ACC112 (cell line): ENCODE measurements around the gene TRPC6.
"Not testable (repeated sequence)": the region's sequence is repeated elsewhere in the genome, so short reads cannot be mapped to it uniquely, and the experiment has no call there.

ENCODE experiments used
- H2AFZ ChIP-seq: fragments of 200-600 bp; sonication (generic); one replicate; pipeline ENCODE4 v1.6.0; 2017; ENCODE audit warnings: antibody characterized with exemption, low read length; ENCODE audit not compliant: unreplicated experiment
- H3K27ac ChIP-seq: fragments of 200-600 bp; sonication (generic); 2 replicates; pipeline ENCODE4 v1.5.1; 2014; ENCODE audit warnings: low read depth, mild to moderate bottlenecking, antibody characterized with exemption, low read length, moderate library complexity
- H3K27me3 ChIP-seq: fragments of 200-600 bp; sonication (generic); 2 replicates; pipeline ENCODE4 v1.6.1; 2014; ENCODE audit warnings: mild to moderate bottlenecking, antibody characterized with exemption, low read length, moderate library complexity, mixed read lengths; ENCODE audit not compliant: insufficient read depth
- H3K36me3 ChIP-seq: fragments of 200-600 bp; sonication (generic); 2 replicates; pipeline ENCODE4 v1.6.1; 2016; ENCODE audit warnings: mild to moderate bottlenecking, antibody characterized with exemption, low read length, moderate library complexity, mixed read lengths; ENCODE audit not compliant: insufficient read depth
- H3K4me1 ChIP-seq: fragments of 200-600 bp; sonication (generic); one replicate; pipeline ENCODE4 v1.6.1; 2016; ENCODE audit warnings: low read length, mixed read lengths; ENCODE audit not compliant: insufficient read depth, unreplicated experiment, control insufficient read depth
- H3K4me3 ChIP-seq: fragments of 200-600 bp; sonication (generic); 2 replicates; pipeline ENCODE4 v1.5.1; 2014; ENCODE audit warnings: mild to moderate bottlenecking, low read depth, low read length
- H3K79me2 ChIP-seq: fragments of 200-600 bp; sonication (generic); one replicate; pipeline ENCODE4 v1.6.0; 2016; ENCODE audit warnings: low read length; ENCODE audit not compliant: control insufficient read depth, unreplicated experiment, insufficient read depth

Gene TRPC6

DNA sequence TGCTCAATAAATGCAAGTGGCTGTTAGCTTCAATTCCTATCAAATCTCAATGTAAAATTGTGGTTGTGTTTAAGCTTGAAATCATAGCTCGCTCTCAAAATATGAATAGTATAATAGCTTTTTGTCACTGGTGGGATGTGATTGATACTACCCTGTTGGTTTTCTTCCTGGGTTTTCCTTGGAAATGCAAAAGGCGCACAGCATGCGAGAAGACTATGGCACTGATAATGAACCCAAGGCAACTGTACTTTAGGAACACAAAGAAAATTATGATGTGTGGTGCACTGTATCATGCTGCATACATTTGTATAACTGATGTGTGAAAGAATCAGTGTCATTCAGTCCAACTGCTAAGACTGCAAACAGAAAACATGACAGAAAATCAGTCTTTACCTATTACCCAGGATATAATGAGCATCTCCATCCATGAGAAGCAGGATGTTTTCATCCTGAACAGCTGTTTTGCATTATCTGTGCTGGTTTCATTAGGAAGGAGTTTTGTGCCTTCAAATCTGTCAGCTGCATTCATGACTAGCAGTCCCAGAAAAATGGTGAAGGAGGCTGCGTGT, 101.2 kb downstream of the TRPC6 start:
- Histone ChIP-seq H3K4me3 (no peak overlapping the region), H3K27me3 (no peaks in the 10 kb centered on the region), H2AFZ (no peak overlapping the region), H3K27ac (no peak overlapping the region), H3K36me3 (no peaks in the 10 kb centered on the region), H3K79me2 (no peaks in the 10 kb centered on the region), H3K4me1 (peaks cover 8% of the 10 kb centered on the region)

DNA sequence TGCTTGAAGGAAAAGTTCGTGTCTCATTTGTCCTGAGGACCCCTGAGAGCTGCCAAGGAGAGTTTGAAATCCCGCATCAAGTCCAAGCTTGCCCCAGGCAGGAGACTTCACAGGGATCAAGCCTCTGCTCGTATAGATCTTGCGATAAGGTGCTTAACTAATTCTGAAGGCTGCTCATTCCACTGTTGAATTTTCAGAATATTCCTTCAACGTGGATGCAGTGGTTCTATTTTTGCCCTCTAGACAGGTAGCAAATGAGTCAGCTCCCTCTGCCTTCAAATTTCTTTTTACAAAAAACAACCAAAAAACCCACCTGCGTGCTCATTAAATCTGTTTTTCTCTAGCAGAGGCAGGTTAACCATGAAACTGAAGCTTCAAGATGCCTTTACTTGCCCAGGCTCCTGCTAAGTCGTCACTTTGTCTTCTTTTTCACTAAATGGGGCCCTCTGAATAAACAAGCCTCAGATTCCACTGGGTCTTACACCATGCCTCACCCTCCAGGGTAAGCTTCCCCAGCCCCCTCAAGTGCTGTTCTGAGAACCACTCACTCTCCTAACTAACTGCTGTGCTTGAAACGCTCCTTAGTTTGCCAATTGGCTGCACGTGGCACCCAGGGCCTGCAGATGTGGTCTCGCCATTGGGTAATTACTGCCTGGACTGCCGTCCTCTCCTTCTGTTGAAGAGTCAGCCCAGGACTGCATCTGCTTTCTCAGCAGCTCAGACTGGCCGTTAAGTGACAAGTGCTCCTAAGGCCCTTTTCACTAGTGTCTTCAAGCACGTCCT, 105.0 kb downstream of the TRPC6 start:
- no peaks in the 10 kb centered on the region for H3K27me3 ChIP-seq
- H3K4me3 ChIP-seq: no peak overlapping the region
- no peaks in the 10 kb centered on the region for H3K36me3 ChIP-seq
- H3K4me1 ChIP-seq: no peaks in the 10 kb centered on the region
- no peaks in the 10 kb centered on the region for H3K79me2 ChIP-seq
- H2AFZ ChIP-seq: no peak overlapping the region
- no peak overlapping the region for H3K27ac ChIP-seq

DNA sequence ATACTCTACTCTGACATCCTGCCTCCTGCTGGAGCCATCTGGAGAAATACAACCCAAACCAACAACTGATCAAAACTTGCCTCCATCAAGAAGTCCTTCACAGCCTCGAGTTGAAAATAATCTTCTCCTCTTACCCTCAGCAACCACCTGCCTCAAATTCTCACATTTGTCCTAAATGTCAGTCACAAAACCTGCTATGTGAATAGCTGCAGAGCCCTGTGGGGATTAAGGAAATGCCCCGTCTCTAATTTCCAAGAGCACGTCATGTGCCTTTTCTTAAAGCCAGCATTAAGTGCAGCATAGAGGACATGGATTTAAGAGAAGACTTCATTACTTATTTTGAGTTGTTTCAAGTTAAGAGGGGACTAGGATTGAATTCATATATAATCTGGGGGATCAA, 105.9 kb downstream of the TRPC6 start:
- Histone ChIP-seq H3K79me2 (no peaks in the 10 kb centered on the region), H3K4me3 (no peak overlapping the region), H3K27ac (no peak overlapping the region), H3K36me3 (no peaks in the 10 kb centered on the region), H3K4me1 (no peaks in the 10 kb centered on the region), H2AFZ (no peak overlapping the region), H3K27me3 (no peaks in the 10 kb centered on the region)

DNA sequence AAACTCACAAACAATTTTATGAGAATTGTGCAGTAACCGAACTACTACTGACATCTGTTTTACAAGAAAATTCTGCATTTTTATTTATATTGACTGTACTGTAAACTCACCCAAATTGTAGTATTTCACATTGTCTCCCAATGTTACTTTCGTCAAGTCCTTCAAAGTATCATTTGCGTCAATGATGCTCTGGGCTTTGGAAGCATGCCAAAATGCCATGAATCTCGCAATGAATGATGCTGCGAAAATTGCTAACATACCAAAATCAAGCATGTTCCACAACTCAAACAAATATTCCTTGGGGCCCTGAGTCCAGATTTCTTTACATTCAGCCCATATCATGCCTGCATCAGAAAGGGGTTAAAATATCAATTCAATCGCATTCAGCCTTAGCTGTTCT, 107.6 kb downstream of the TRPC6 start:
- no peak overlapping the region for H3K27ac ChIP-seq
- no peak overlapping the region for H3K4me3 ChIP-seq
- H3K36me3 ChIP-seq: no peaks in the 10 kb centered on the region
- H3K4me1 ChIP-seq: no peaks in the 10 kb centered on the region
- no peaks in the 10 kb centered on the region for H3K79me2 ChIP-seq
- no peak overlapping the region for H2AFZ ChIP-seq
- no peaks in the 10 kb centered on the region for H3K27me3 ChIP-seq

DNA sequence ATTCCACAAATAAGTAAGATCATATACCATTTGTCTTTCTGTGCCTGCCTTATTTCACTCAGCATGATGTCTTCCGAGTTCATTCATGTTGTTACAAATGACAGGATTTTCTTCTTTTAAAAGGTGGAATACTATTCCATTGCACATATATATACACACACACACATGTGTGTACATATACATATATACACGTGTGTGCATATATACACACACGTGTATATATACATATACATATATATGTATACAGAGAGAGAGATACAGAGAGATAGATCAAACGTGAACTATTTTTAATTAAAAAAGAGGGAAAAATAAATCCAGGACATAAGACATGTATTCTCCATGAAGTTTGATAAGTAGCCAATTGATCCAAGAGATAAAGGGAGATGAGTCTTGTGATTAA, 108.1 kb downstream of the TRPC6 start:
- Histone ChIP-seq H3K4me3 (no peak overlapping the region), H3K79me2 (no peaks in the 10 kb centered on the region), H3K36me3 (no peaks in the 10 kb centered on the region), H3K27ac (no peak overlapping the region), H2AFZ (no peak overlapping the region), H3K4me1 (no peaks in the 10 kb centered on the region), H3K27me3 (no peaks in the 10 kb centered on the region)

DNA sequence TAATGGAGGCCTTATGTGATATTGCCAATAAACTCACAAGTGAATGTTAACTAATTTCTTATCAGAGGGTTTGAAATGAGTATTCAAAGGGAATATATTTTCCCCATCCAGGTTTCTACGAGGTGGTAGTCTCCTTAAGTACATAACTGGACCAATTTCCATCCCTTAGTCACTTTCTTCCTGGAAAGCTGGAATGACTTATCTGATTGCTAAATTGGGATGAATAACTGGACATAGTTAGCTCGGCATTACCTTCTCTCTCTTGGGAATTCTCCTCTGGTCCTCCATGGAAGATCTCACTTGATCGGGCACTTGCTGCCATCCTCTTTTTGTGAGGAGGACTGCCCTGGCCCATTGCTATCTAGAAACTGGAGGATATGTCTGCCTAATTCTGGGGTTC, 109.1 kb downstream of the TRPC6 start:
- H3K27ac ChIP-seq: no peak overlapping the region
- H3K4me3 ChIP-seq: no peak overlapping the region
- no peaks in the 10 kb centered on the region for H3K4me1 ChIP-seq
- H3K79me2 ChIP-seq: no peaks in the 10 kb centered on the region
- H3K27me3 ChIP-seq: no peaks in the 10 kb centered on the region
- no peak overlapping the region for H2AFZ ChIP-seq
- H3K36me3 ChIP-seq: no peaks in the 10 kb centered on the region

DNA sequence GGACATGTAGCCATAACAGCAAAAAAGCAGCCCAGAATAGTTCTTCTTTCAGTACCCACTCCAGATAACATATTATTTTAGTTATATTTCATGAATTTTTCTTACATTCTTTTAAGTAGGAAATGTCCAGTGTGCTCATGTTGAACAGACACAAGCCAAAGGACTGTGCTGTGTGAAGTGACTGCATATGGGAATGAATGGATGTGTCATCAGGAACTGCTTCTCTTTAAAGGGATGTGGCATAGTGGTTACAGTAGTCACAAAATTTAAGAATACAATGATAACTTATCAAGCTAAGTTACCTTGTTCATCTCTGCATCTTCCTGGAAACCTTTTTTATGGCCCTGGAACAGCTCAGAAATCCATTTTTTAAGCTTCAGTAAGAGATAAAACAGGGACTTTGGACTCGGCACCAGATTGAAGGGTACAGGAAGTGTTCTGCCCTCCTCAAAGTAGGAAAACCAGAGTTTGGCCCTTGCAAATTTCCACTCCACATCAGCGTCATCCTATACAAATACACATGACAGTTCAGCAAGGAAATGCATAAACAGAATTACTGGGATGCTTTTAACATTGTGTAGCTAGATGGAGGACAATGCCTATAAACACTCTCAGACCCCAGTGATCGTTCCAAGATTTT, 112.8 kb downstream of the TRPC6 start:
- Histone ChIP-seq H3K36me3 (no peaks in the 10 kb centered on the region), H3K27ac (no peak overlapping the region), H3K4me1 (no peaks in the 10 kb centered on the region), H3K79me2 (no peaks in the 10 kb centered on the region), H2AFZ (no peak overlapping the region), H3K27me3 (no peaks in the 10 kb centered on the region), H3K4me3 (no peak overlapping the region)

DNA sequence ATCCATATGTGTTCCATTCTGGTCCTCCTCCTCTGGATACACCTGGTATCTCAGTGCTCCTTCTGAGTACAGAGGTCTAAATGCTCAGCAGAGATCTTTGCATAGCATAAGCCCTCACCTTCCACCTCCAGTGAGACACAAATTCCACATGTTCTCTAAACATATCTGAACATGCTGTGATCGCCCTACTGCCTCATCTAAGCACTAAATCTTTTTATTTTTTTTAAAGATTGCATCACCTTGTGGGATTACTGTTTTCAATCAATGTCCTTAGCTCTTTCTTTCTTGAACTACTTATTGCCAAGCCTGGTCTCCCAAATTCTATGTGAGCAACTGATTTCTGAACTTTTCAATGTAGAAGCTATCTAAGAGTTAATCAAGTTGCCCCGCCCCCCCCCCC, 113.4 kb downstream of the TRPC6 start:
- no peak overlapping the region for H2AFZ ChIP-seq
- H3K27ac ChIP-seq: no peak overlapping the region
- H3K4me3 ChIP-seq: no peak overlapping the region
- no peaks in the 10 kb centered on the region for H3K79me2 ChIP-seq
- no peaks in the 10 kb centered on the region for H3K36me3 ChIP-seq
- no peaks in the 10 kb centered on the region for H3K4me1 ChIP-seq
- H3K27me3 ChIP-seq: no peaks in the 10 kb centered on the region

DNA sequence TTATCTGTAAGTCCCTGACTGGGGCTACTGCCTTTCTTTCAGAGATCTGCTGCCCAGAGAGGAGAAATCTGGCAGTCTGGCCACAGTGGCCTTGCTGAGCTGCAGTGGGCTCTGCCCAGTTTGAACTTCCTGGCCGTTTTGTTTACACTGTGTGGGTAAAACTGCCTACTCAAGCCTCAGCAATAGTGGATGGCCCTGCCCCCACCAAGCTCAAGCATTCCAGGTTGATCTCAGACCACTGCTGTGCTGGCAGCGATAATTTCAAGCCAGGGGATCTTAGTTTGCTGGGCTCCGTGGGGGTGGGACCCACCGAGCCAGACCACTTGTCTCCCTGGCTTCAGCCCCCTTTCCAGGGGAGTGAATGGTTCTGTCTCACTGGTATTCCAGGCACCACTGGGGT, 117.5 kb downstream of the TRPC6 start:
- H3K27ac ChIP-seq: no peak overlapping the region
- H3K4me1 ChIP-seq: no peaks in the 10 kb centered on the region
- no peaks in the 10 kb centered on the region for H3K27me3 ChIP-seq
- H3K4me3 ChIP-seq: no peak overlapping the region
- no peaks in the 10 kb centered on the region for H3K79me2 ChIP-seq
- no peak overlapping the region for H2AFZ ChIP-seq
- no peaks in the 10 kb centered on the region for H3K36me3 ChIP-seq

DNA sequence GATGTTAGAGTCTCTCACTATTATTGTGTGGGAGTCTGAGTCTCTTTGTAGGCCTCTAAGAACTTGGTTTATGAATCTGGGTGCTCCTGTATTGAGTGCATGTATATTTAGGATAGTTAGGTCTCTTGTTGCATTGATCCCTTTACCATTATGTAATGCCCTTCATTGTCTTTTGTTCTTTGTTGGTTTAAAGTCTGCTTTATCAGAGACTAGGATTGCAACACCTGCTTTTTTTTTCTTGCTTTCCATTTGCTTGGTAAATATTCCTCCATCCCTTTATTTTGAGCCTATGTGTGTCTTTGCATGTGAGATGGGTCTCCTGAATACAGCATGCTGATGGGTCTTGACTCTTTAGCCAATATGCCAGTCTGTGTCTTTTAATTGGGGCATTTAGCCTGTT, 119.4 kb downstream of the TRPC6 start:
- not testable (repeated sequence) for H2AFZ ChIP-seq, H3K27ac ChIP-seq, H3K79me2 ChIP-seq

DNA sequence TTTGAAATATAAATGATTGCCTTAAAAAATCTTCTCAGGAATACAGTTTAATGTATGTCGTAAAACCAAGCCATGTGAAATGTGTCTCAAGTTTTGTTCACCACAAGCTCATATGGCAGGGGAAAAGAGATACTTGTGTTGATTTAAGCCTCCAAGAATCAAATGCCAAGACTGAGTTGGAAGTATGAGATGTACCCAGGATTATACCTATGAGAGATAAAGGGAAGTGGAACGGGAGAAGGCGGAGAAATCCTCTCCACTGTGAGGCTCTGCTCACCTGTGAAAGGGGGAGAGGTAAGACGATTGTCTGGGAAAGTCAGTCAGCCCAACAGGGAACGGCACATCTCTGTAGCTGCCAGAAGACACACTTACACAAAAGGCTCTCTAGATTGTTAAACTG, 124.8 kb downstream of the TRPC6 start:
- no peaks in the 10 kb centered on the region for H3K27me3 ChIP-seq
- H3K36me3 ChIP-seq: no peaks in the 10 kb centered on the region
- H3K79me2 ChIP-seq: no peaks in the 10 kb centered on the region
- no peak overlapping the region for H3K4me3 ChIP-seq
- H3K27ac ChIP-seq: no peak overlapping the region
- no peaks in the 10 kb centered on the region for H3K4me1 ChIP-seq
- no peak overlapping the region for H2AFZ ChIP-seq

More for the DNA sequence above, 119.4 kb downstream of the TRPC6 start:
- not testable (repeated sequence) for H3K27me3 ChIP-seq, H3K36me3 ChIP-seq, H3K4me1 ChIP-seq, H3K4me3 ChIP-seq
